Measurements from ENCODE around the gene RWDD4. TPM values are rescaled to one million over a fixed set of nuclear protein-coding genes. Genes with fewer than 3 reads are reported as not detected.

RWDD4 gene
- total RNA-seq, 2 donors from 2014 or later: 20.3 to 23.7 TPM

DNA sequence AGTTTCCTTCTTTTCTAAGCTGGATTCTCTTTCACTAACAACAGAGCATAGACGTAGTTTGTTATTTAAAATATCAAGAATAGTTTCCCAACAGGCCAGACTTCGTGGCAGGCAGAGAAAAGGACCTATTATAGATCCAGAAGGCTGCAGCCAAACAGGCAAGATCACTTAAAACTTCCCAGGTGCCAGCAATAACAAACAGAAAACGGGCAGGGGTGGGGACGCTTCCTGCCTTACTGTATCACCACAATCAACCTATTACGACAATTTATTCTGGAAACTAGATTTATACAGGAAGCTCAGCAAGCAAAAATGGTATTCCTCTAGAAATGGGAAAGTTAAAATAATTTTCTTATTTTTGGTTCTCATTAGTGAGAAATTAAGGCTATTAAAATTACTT, 22.1 kb downstream of the RWDD4 start:
- WGBS, 2 experiments (ENCODE audit: insufficient coverage in 1 of 2, insufficient read length in 1 of 2): 50 to 65% methylated on average over 1 to 5 of the region's 5 CpGs
- H3K9ac ChIP-seq (ENCODE audit: extremely low read depth, low read length, poor library complexity, severe bottlenecking): no peak overlapping the region
- H3K36me3 ChIP-seq (ENCODE audit: control insufficient read depth, insufficient read depth, low read length): no peaks in the 10 kb centered on the region
- no peak overlapping the region for H3K4me3 ChIP-seq (ENCODE audit: low read length)
- no peaks in the 10 kb centered on the region for H3K9me3 ChIP-seq (ENCODE audit: control insufficient read depth, low read length)
- Mint-ChIP-seq H3K4me1 (peaks cover 14% of the 10 kb centered on the region), H3K27ac (peak overlapping the region; percentile 56), H3K4me3 (no peak overlapping the region), H3K27me3 (ENCODE audit: insufficient read depth) (no peaks in the 10 kb centered on the region), H3K9me3 (no peaks in the 10 kb centered on the region), H3K36me3 (ENCODE audit: low read depth) (peaks cover 5% of the 10 kb centered on the region)
- no peak overlapping the region for H3K27ac ChIP-seq (ENCODE audit: low read depth, low read length)
- no peak for DNase-seq
- no peak for TF ChIP-seq CTCF (conservative IDR thresholded peaks at IDR 0.05)
- H3K4me1 ChIP-seq (ENCODE audit: control insufficient read depth, insufficient read depth, low read length): peaks cover 3% of the 10 kb centered on the region
- no peaks in the 10 kb centered on the region for H3K27me3 ChIP-seq (ENCODE audit: control insufficient read depth, insufficient read depth, low read length, poor library complexity, severe bottlenecking)

DNA sequence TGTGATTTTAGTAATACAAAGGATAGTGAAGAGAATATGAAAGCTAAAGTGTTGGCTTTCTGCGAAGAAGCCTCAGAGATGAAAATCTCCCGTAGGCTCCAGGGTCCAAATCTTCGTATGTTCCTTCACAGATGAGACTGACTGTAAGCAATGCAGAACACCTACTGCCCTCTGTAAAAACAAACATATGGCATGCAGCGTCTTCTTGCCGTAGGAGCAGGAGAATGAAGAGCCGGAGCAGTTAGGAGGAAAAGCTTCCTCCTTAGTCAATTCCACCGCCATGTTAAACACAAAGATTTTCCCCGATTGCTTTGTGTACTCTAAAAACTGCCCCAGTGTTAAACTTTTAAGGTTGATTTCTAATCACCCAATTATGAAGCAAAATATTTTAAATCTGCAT, 22.5 kb downstream of the RWDD4 start:
- Mint-ChIP-seq H3K27ac (peak overlapping the region; percentile 56), H3K27me3 (ENCODE audit: insufficient read depth) (no peaks in the 10 kb centered on the region), H3K4me1 (peaks cover 14% of the 10 kb centered on the region), H3K4me3 (no peak overlapping the region), H3K9me3 (no peaks in the 10 kb centered on the region), H3K36me3 (ENCODE audit: low read depth) (peaks cover 3% of the 10 kb centered on the region)
- H3K4me1 ChIP-seq (ENCODE audit: control insufficient read depth, insufficient read depth, low read length): peaks cover 3% of the 10 kb centered on the region
- H3K27ac ChIP-seq (ENCODE audit: low read depth, low read length): no peak overlapping the region
- no peaks in the 10 kb centered on the region for H3K36me3 ChIP-seq (ENCODE audit: control insufficient read depth, insufficient read depth, low read length)
- no peak overlapping the region for H3K9ac ChIP-seq (ENCODE audit: extremely low read depth, low read length, poor library complexity, severe bottlenecking)
- H3K4me3 ChIP-seq (ENCODE audit: low read length): no peak overlapping the region
- peak; percentile 57 for TF ChIP-seq CTCF (conservative IDR thresholded peaks at IDR 0.05)
- no peaks in the 10 kb centered on the region for H3K27me3 ChIP-seq (ENCODE audit: control insufficient read depth, insufficient read depth, low read length, poor library complexity, severe bottlenecking)
- no peaks in the 10 kb centered on the region for H3K9me3 ChIP-seq (ENCODE audit: control insufficient read depth, low read length)
- DNase-seq: peak; percentile 51
- WGBS, 2 experiments (ENCODE audit: insufficient coverage in 1 of 2, insufficient read length in 1 of 2): 89 to 90% methylated on average over 5 to 8 of the region's 8 CpGs

DNA sequence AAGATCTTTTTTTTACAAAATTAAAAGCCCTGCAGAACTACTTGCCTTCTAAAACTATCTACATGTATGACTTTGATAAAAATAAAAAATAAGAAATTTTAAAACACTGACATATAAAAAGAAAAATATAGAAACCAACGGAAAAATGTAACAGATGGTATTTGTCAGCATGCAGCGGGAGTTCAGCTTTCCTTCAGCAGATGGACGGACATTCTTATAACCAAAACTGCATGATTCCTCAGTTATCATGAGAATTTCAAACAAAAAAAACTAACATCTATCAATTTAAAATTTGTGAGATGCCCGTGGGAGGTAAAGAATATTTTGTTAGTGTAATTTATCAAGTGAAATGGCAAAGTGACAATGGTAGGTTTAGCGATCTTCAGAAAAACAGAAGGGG, 23.2 kb downstream of the RWDD4 start:
- DNase-seq: no peak
- Histone ChIP-seq H3K4me3 (ENCODE audit: low read length) (no peak overlapping the region), H3K9me3 (ENCODE audit: control insufficient read depth, low read length) (no peaks in the 10 kb centered on the region), H3K27me3 (ENCODE audit: control insufficient read depth, insufficient read depth, low read length, poor library complexity, severe bottlenecking) (no peaks in the 10 kb centered on the region), H3K27ac (ENCODE audit: low read depth, low read length) (peak overlapping the region; percentile 57), H3K4me1 (ENCODE audit: control insufficient read depth, insufficient read depth, low read length) (peaks cover 3% of the 10 kb centered on the region), H3K9ac (ENCODE audit: extremely low read depth, low read length, poor library complexity, severe bottlenecking) (no peak overlapping the region), H3K36me3 (ENCODE audit: control insufficient read depth, insufficient read depth, low read length) (no peaks in the 10 kb centered on the region)
- Mint-ChIP-seq H3K4me1 (peaks cover 14% of the 10 kb centered on the region), H3K36me3 (ENCODE audit: low read depth) (no peaks in the 10 kb centered on the region), H3K4me3 (no peak overlapping the region), H3K9me3 (no peaks in the 10 kb centered on the region), H3K27me3 (ENCODE audit: insufficient read depth) (no peaks in the 10 kb centered on the region), H3K27ac (no peak overlapping the region)
- 89% methylated on average over 5 of the region's 5 CpGs; no CpG with 5 or more reads in 1 of the 2 experiments for WGBS, 2 experiments (ENCODE audit: insufficient coverage in 1 of 2, insufficient read length in 1 of 2)
- no peak for TF ChIP-seq CTCF (conservative IDR thresholded peaks at IDR 0.05)

Measured in endodermal cell (in vitro differentiated cells).